HepG2 (cell line): ENCODE results near the gene PPP1R3C. TPM values are rescaled to one million over a fixed set of nuclear protein-coding genes. Genes with fewer than 3 reads are reported as not detected.

ENCODE experiments used
- BATF2 ChIP-seq: sonication (generic); formaldehyde crosslinking; IDR thresholded peaks from 2 replicates; pipeline ENCODE4 v1.8.0; 2022; ENCODE audit warnings: mild to moderate bottlenecking, missing genetic modification reagents, moderate library complexity
- FOXK2 ChIP-seq: fragments of 450-650 bp; IDR thresholded peaks from 2 replicates; pipeline ENCODE4 v1.6.1; 2016
- HNRNPUL1 ChIP-seq: fragments of 200-400 bp; formaldehyde crosslinking; IDR thresholded peaks from 2 replicates; pipeline ENCODE4 v1.6.1; 2017; ENCODE audit warnings: low read depth, mild to moderate bottlenecking, low read length, moderate library complexity
- KDM5A ChIP-seq: fragments of 200-600 bp; sonication (generic); IDR thresholded peaks from 2 replicates; pipeline ENCODE4 v1.7.0; 2018; ENCODE audit warnings: antibody characterized with exemption, mild to moderate bottlenecking, low read length, borderline replicate concordance
- PLSCR1 ChIP-seq: sonication (generic); formaldehyde crosslinking; IDR thresholded peaks from 2 replicates; pipeline ENCODE4 v1.5.0; 2020; ENCODE audit warnings: missing genetic modification reagents, mild to moderate bottlenecking, borderline replicate concordance
- PRMT3 ChIP-seq: sonication (generic); formaldehyde crosslinking; IDR thresholded peaks from 2 replicates; pipeline ENCODE4 v1.8.1; 2022; ENCODE audit warnings: low read depth, mild to moderate bottlenecking, moderate library complexity, missing genetic modification reagents, borderline replicate concordance
- RBFOX2 ChIP-seq: fragments of 200-400 bp; formaldehyde crosslinking; IDR thresholded peaks from 2 replicates; pipeline ENCODE4 v1.6.1; 2017; ENCODE audit warnings: low read depth, mild to moderate bottlenecking, low read length
- SCMH1 ChIP-seq: sonication (generic); formaldehyde crosslinking; IDR thresholded peaks from 2 replicates; pipeline ENCODE4 v1.9.0; 2021; ENCODE audit warnings: missing genetic modification reagents, mild to moderate bottlenecking, borderline replicate concordance
- SP1 ChIP-seq, 2 experiments: fragments of 450-650 bp in 1 of 2; sonication (generic) in 1 of 2; formaldehyde crosslinking in 1 of 2; IDR thresholded peaks; 2 replicates each; pipeline versions ENCODE4 v1.4.0 to v1.6.1; 2016 to 2020; ENCODE audit warnings: missing genetic modification reagents in 1 of 2
- ZBTB10 ChIP-seq: sonication (generic); formaldehyde crosslinking; IDR thresholded peaks from 2 replicates; pipeline ENCODE4 v1.4.0; 2020; ENCODE audit warnings: missing genetic modification reagents, borderline replicate concordance
- ZBTB14 ChIP-seq: sonication (generic); formaldehyde crosslinking; IDR thresholded peaks from 2 replicates; pipeline ENCODE4 v1.4.0; 2020; ENCODE audit warnings: missing genetic modification reagents
- ZBTB26 ChIP-seq: IDR thresholded peaks from 2 replicates; pipeline ENCODE4 v1.6.1; 2016; ENCODE audit warnings: missing compliant biosample characterization, missing genetic modification reagents, borderline replicate concordance
- ZBTB38 ChIP-seq: sonication (generic); formaldehyde crosslinking; IDR thresholded peaks from 2 replicates; pipeline ENCODE4 v1.5.1; 2020; ENCODE audit warnings: mild to moderate bottlenecking, missing genetic modification reagents
- ZNF33A ChIP-seq: sonication (generic); formaldehyde crosslinking; IDR thresholded peaks from 2 replicates; pipeline ENCODE4 v1.5.1; 2020; ENCODE audit warnings: missing genetic modification reagents, mild to moderate bottlenecking, moderate library complexity, borderline replicate concordance
- ZNF382 ChIP-seq: sonication (generic); formaldehyde crosslinking; IDR thresholded peaks from 2 replicates; pipeline ENCODE4 v1.5.0; 2020; ENCODE audit warnings: missing genetic modification reagents, mild to moderate bottlenecking, borderline replicate concordance
- ZNF574 ChIP-seq: sonication (generic); formaldehyde crosslinking; IDR thresholded peaks from 2 replicates; pipeline ENCODE4 v1.4.0; 2020; ENCODE audit warnings: missing genetic modification reagents
- ZNF7 ChIP-seq: IDR thresholded peaks from 2 replicates; pipeline ENCODE4 v1.6.1; 2016; ENCODE audit warnings: missing biosample characterization, missing genetic modification reagents
- polyA plus RNA-seq, 8 experiments: library from polyadenylated mRNA; depleted of rRNA in 3 of 8; stranded (reverse) in 7 of 8; unstranded in 1 of 8; fragments of >200 nt; fragmentation: Illumina TruSeq in 4 of 8; extraction: Trizol in 4 of 8; gene quantifications; 2 replicates each; pipeline versions ENCODE4 v1.2.1 to v1.2.3, GENCODE V29; 2011 to 2016; ENCODE audit warnings: low read depth in 4 of 8, missing spikeins in 1 of 8, mixed read lengths in 1 of 8; ENCODE audit not compliant: insufficient read depth in 1 of 8
- total RNA-seq, 5 experiments: library from RNA; depleted of rRNA; stranded (reverse); fragments of >200 nt; fragmentation: Illumina TruSeq; extraction: Trizol; gene quantifications; 2 replicates each; pipeline ENCODE4 v1.2.3, GENCODE V29; 2016; ENCODE audit warnings: low read depth in 1 of 5

Gene PPP1R3C
- total and polyA plus RNA-seq, 2 of the 13 experiments (the other 11 are each of a cell fraction or from before 2014, with no cell fraction given) = 13.3 to 14.8 TPM

GRCh38 chr10:91632671-91633550 lies at the start of gene PPP1R3C (continued):
- TF ChIP-seq ZNF574 (CRISPR knock-in tag) = peak; percentile 90
- no peak for TF ChIP-seq SP1 (IDR thresholded peaks at IDR 0.05)
- peak; percentile 44; the same call in 1 of the 2 replicates for TF ChIP-seq SP1 (CRISPR knock-in tag; IDR thresholded peaks at IDR 0.05)
- TF ChIP-seq ZBTB26 (CRISPR knock-in tag) = peak; percentile 89
- no peak for TF ChIP-seq HNRNPUL1
- TF ChIP-seq ZNF33A (CRISPR knock-in tag) = peak; percentile 98; the same call in 1 of the 2 replicates
- TF ChIP-seq ZBTB10 (CRISPR knock-in tag) = peak; percentile 99
- peak; percentile 21; the same call in 1 of the 2 replicates for TF ChIP-seq ZNF7
- TF ChIP-seq ZBTB38 = peak; percentile 94
- peak; percentile 91 for TF ChIP-seq BATF2 (CRISPR knock-in tag)
- no peak for TF ChIP-seq SCMH1 (CRISPR knock-in tag)
- TF ChIP-seq FOXK2 = no peak
- peak; percentile 59; the same call in 1 of the 2 replicates for TF ChIP-seq KDM5A
- peak; percentile 84; the same call in 1 of the 2 replicates for TF ChIP-seq PLSCR1 (CRISPR knock-in tag)
- peak; percentile 67; the same call in 1 of the 2 replicates for TF ChIP-seq PRMT3 (CRISPR knock-in tag)
- peak; percentile 64 for TF ChIP-seq ZBTB14
- TF ChIP-seq ZNF382 = no peak
- peak; percentile 96 for TF ChIP-seq RBFOX2
